ENCODE measurements around the gene DCXR. TPM values are rescaled to one million over a fixed set of nuclear protein-coding genes. Genes with fewer than 3 reads are reported as not detected.

DCXR gene
- total and polyA plus RNA-seq, 2 of the 13 experiments (the other 11 are each of a cell fraction or from before 2014, with no cell fraction given), result 287 to 311 TPM

GRCh38 chr17:82050761-82051641 lies 13.5 kb upstream of the DCXR start (continued):
- TF ChIP-seq CTCF (CRISPR knock-in tag; IDR thresholded peaks at IDR 0.05), result 0 out of 2 replicates have a peak, but pooled peaks have one; percentile 11
- TF ChIP-seq CENPBD1 (CRISPR knock-in tag; IDR thresholded peaks at IDR 0.05; ENCODE audit: borderline replicate concordance, low read depth), result no peak
- TF ChIP-seq ZBTB20 (CRISPR knock-in tag; IDR thresholded peaks at IDR 0.05; ENCODE audit: borderline replicate concordance, low read depth), result peak; percentile 37; the same call in 1 of the 2 replicates
- TF ChIP-seq ETS1 (CRISPR knock-in tag; IDR thresholded peaks at IDR 0.05), result no peak
- TF ChIP-seq HMGXB4 (CRISPR knock-in tag; IDR thresholded peaks at IDR 0.05; ENCODE audit: borderline replicate concordance in 1 of 2, low read depth in 1 of 2), result peak in 1 of 2 experiments; percentile 32; a peak in 2 of 4 replicates
- TF ChIP-seq TAF1 (CRISPR knock-in tag; IDR thresholded peaks at IDR 0.05), result 0 out of 2 replicates have a peak, but pooled peaks have one; percentile 7
- TF ChIP-seq HNRNPK (IDR thresholded peaks at IDR 0.05; ENCODE audit: low read depth, low read length, poor library complexity, severe bottlenecking), result no peak
- no peak for TF ChIP-seq BRF2 (CRISPR knock-in tag; IDR thresholded peaks at IDR 0.05)
- TF ChIP-seq ZNF468 (CRISPR knock-in tag; IDR thresholded peaks at IDR 0.05), result 0 out of 2 replicates have a peak, but pooled peaks have one; percentile 45
- TF ChIP-seq ZNF562 (CRISPR knock-in tag; IDR thresholded peaks at IDR 0.05; ENCODE audit: borderline replicate concordance), result no peak
- no peak for TF ChIP-seq ZNF773 (CRISPR knock-in tag; IDR thresholded peaks at IDR 0.05; ENCODE audit: borderline replicate concordance)
- TF ChIP-seq ZNF850 (CRISPR knock-in tag; conservative IDR thresholded peaks at IDR 0.05), result no peak
- TF ChIP-seq RBFOX2 (IDR thresholded peaks at IDR 0.05; ENCODE audit: low read depth, low read length), result peak; percentile 61
- peak; percentile 14; the same call in 1 of the 2 replicates for TF ChIP-seq ZNF280B (CRISPR knock-in tag; IDR thresholded peaks at IDR 0.05; ENCODE audit: borderline replicate concordance)
- TF ChIP-seq CEBPG (CRISPR knock-in tag; IDR thresholded peaks at IDR 0.05), result no peak
- TF ChIP-seq REPIN1 (CRISPR knock-in tag; IDR thresholded peaks at IDR 0.05; ENCODE audit: borderline replicate concordance, low read depth), result no peak
- TF ChIP-seq THAP7 (CRISPR knock-in tag; IDR thresholded peaks at IDR 0.05), result 0 out of 2 replicates have a peak, but pooled peaks have one; percentile 27
- TF ChIP-seq ZNF335 (CRISPR knock-in tag; IDR thresholded peaks at IDR 0.05), result no peak; the same call in 1 of the 2 replicates
